GM23248 (cell line): ENCODE measurements around the gene C7orf25. TPM values are rescaled to one million over a fixed set of nuclear protein-coding genes. Genes with fewer than 3 reads are reported as not detected.

Source experiments
- DNase-seq: peaks from one replicate; pipeline ENCODE4 v3.0.0-alpha.2; 2015
- H2AFZ ChIP-seq: fragments of 200-600 bp; sonication (generic); 2 replicates; pipeline ENCODE4 v1.6.1; 2016; ENCODE audit warnings: antibody characterized with exemption
- H3F3A ChIP-seq: fragments of 200-600 bp; sonication (generic); 2 replicates; pipeline ENCODE4 v1.6.1; 2016; ENCODE audit warnings: mild to moderate bottlenecking, antibody characterized with exemption, mixed run types; ENCODE audit not compliant: insufficient read depth
- H3K27ac ChIP-seq: fragments of 200-600 bp; sonication (generic); 2 replicates; pipeline ENCODE4 v1.5.1; 2016; ENCODE audit warnings: mild to moderate bottlenecking
- H3K27me3 ChIP-seq: fragments of 200-600 bp; sonication (generic); replicated peaks from 2 replicates; pipeline ENCODE4 v1.6.1; 2016; ENCODE audit warnings: mild to moderate bottlenecking; ENCODE audit not compliant: insufficient read depth
- H3K36me3 ChIP-seq: fragments of 200-600 bp; sonication (generic); 2 replicates; pipeline ENCODE4 v1.6.1; 2016; ENCODE audit warnings: low read depth, mild to moderate bottlenecking
- H3K4me1 ChIP-seq: fragments of 200-600 bp; sonication (generic); 2 replicates; pipeline ENCODE4 v1.6.1; 2016; ENCODE audit warnings: mild to moderate bottlenecking; ENCODE audit not compliant: insufficient read depth
- H3K4me2 ChIP-seq: fragments of 200-600 bp; sonication (generic); one replicate; pipeline ENCODE4 v1.6.1; 2016; ENCODE audit warnings: mild to moderate bottlenecking; ENCODE audit not compliant: unreplicated experiment
- H3K4me3 ChIP-seq: fragments of 200-600 bp; sonication (generic); 2 replicates; pipeline ENCODE4 v1.5.1; 2016; ENCODE audit warnings: mild to moderate bottlenecking
- H3K79me2 ChIP-seq: fragments of 200-600 bp; sonication (generic); 2 replicates; pipeline ENCODE4 v1.6.1; 2016; ENCODE audit warnings: mild to moderate bottlenecking; ENCODE audit not compliant: insufficient read depth
- H3K9ac ChIP-seq: fragments of 200-600 bp; sonication (generic); 2 replicates; pipeline ENCODE4 v1.6.1; 2016; ENCODE audit warnings: mild to moderate bottlenecking
- H3K9me2 ChIP-seq: fragments of 200-600 bp; sonication (generic); 2 replicates; pipeline ENCODE4 v1.6.1; 2016; ENCODE audit warnings: mixed run types, mild to moderate bottlenecking, moderate library complexity; ENCODE audit not compliant: insufficient read depth
- H3K9me3 ChIP-seq: fragments of 200-600 bp; sonication (generic); one replicate; pipeline ENCODE4 v1.6.1; 2017; ENCODE audit warnings: low read depth
- H4K20me1 ChIP-seq: fragments of 200-600 bp; sonication (generic); 2 replicates; pipeline ENCODE4 v1.6.0; 2016; ENCODE audit not compliant: insufficient read depth
- EZH2 ChIP-seq: fragments of 200-600 bp; sonication (generic); IDR thresholded peaks from 2 replicates; pipeline ENCODE4 v1.6.1; 2018; ENCODE audit warnings: antibody characterized with exemption, mild to moderate bottlenecking; ENCODE audit not compliant: insufficient read depth, poor library complexity, severe bottlenecking
- EZH2phosphoT487 ChIP-seq: fragments of 200-600 bp; sonication (generic); IDR thresholded peaks from 2 replicates; pipeline ENCODE4 v1.6.1; 2018; ENCODE audit warnings: antibody characterized with exemption, moderate library complexity, mild to moderate bottlenecking, low read depth; ENCODE audit not compliant: insufficient read depth
- WGBS, 2 experiments: methylation state at CpG; one replicate each; pipeline ENCODE4 v1.1.6; 2015 to 2017; ENCODE audit warnings: low lambda C conversion rate in 2 of 2, low coverage in 1 of 2; ENCODE audit errors: missing lambda C conversion rate in 2 of 2; 5-methylcytosine and 5-hydroxymethylcytosine counted together
- in situ Hi-C: fragments of 300-500 bp; cut with MboI; formaldehyde crosslinking; loops from 2 replicates; pipeline ENCODE4 v1.15.0; 2020
- polyA plus RNA-seq: library from polyadenylated mRNA; unstranded; fragments of >200 nt; fragmentation: Nextera tagmentation; extraction: Ambion mirVana; gene quantifications from 2 replicates; pipeline ENCODE4 v1.2.1, GENCODE V29; 2016
- total RNA-seq: library from RNA; depleted of rRNA; stranded (reverse); fragments of >200 nt; shearing (Covaris generic); gene quantifications from 2 replicates; pipeline ENCODE4 v1.2.3, GENCODE V29; 2014

C7orf25 gene
- total and polyA plus RNA-seq, 2 experiments from 2014 or later: 4.2 to 19.3 TPM

GRCh38 chr7:42946627-42946950, 34.7 kb upstream of the C7orf25 start:
- Histone ChIP-seq H3K4me1 (0 out of 2 replicates have a peak, but pooled peaks cover 5% of the 10 kb centered on the region), H3K27me3 (no peaks in the 10 kb centered on the region), H3K79me2 (no peaks in the 10 kb centered on the region), H3K4me3 (no peak overlapping the region), H2AFZ (no peak overlapping the region), H3K9me2 (no peaks in the 10 kb centered on the region), H3K27ac (no peak overlapping the region), H3K4me2 (no peak overlapping the region), H3F3A (no peaks in the 10 kb centered on the region), H3K9me3 (no peaks in the 10 kb centered on the region), H4K20me1 (no peaks in the 10 kb centered on the region), H3K36me3 (no peaks in the 10 kb centered on the region), H3K9ac (no peak overlapping the region)
- in situ Hi-C loops: loop anchor here (10.0 kb wide), 2 partner anchors 158 to 308 kb away; no protein-coding TSS in a partner anchor
- TF ChIP-seq EZH2: no peak
- WGBS, 2 experiments: 100% methylated on average over 2 of the region's 2 CpGs
- no peak for DNase-seq

- in situ Hi-C loops: loop anchor here (10.0 kb wide), 2 partner anchors 159 to 309 kb away; no protein-coding TSS in a partner anchor
Observed at GRCh38 chr7:42945821-42946626, 34.2 kb upstream of the C7orf25 start.

GRCh38 chr7:42940985-42941847, 29.3 kb upstream of the C7orf25 start:
- Histone ChIP-seq H3F3A (no peaks in the 10 kb centered on the region; the same call in 1 of the 2 replicates), H3K27me3 (no peaks in the 10 kb centered on the region), H2AFZ (no peak overlapping the region), H3K27ac (no peak overlapping the region), H4K20me1 (no peaks in the 10 kb centered on the region), H3K4me3 (no peak overlapping the region), H3K9me3 (no peaks in the 10 kb centered on the region), H3K9ac (no peak overlapping the region), H3K9me2 (no peaks in the 10 kb centered on the region), H3K4me1 (0 out of 2 replicates have a peak, but pooled peaks cover 5% of the 10 kb centered on the region), H3K79me2 (no peaks in the 10 kb centered on the region), H3K4me2 (no peak overlapping the region), H3K36me3 (peaks cover 19% of the 10 kb centered on the region)
- DNase-seq: peak; percentile 78
- in situ Hi-C loops: loop anchor here (10.0 kb wide), 2 partner anchors 164 to 314 kb away; no protein-coding TSS in a partner anchor
- 54% methylated on average over 13 of the region's 13 CpGs for WGBS, 2 experiments
- TF ChIP-seq EZH2: no peak
- TF ChIP-seq EZH2phosphoT487: no peak

More at GRCh38 chr7:42945821-42946626, 34.2 kb upstream of the C7orf25 start:
- H3K9me2 ChIP-seq: no peaks in the 10 kb centered on the region
- H3K27ac ChIP-seq: no peak overlapping the region
- no peaks in the 10 kb centered on the region for H3K79me2 ChIP-seq
- H3K27me3 ChIP-seq: no peaks in the 10 kb centered on the region
- TF ChIP-seq EZH2phosphoT487: no peak
- TF ChIP-seq EZH2: no peak
- H3K4me2 ChIP-seq: peak overlapping the region; percentile 60
- H3F3A ChIP-seq: no peaks in the 10 kb centered on the region
- H3K4me1 ChIP-seq: 0 out of 2 replicates have a peak, but pooled peaks cover 5% of the 10 kb centered on the region
- WGBS, 2 experiments: 15 to 24% methylated on average over 4 of the region's 4 CpGs
- H3K9ac ChIP-seq: no peak overlapping the region
- DNase-seq: peak; percentile 47
- H2AFZ ChIP-seq: peak overlapping the region; percentile 66
- H3K36me3 ChIP-seq: no peaks in the 10 kb centered on the region
- no peaks in the 10 kb centered on the region for H4K20me1 ChIP-seq
- 0 out of 2 replicates have a peak overlapping the region, but pooled peaks have one; percentile 1 for H3K4me3 ChIP-seq
- no peaks in the 10 kb centered on the region for H3K9me3 ChIP-seq
